MG63 (cell line): ENCODE results near the gene HS3ST4. TPM values are rescaled to one million over a fixed set of nuclear protein-coding genes. Genes with fewer than 3 reads are reported as not detected.
"Not testable (repeated sequence)": the region's sequence is repeated elsewhere in the genome, so short reads cannot be mapped to it uniquely, and the experiment has no call there.

ENCODE experiments used
- DNase-seq: peaks from one replicate; pipeline ENCODE4 v3.0.0-alpha.2; 2020
- H3K27me3 ChIP-seq: fragments of 250-450 bp; sonication (Bioruptor Pico); 2 replicates; pipeline ENCODE4 v1.5.1; 2020; ENCODE audit warnings: mild to moderate bottlenecking, moderate library complexity
- H3K36me3 ChIP-seq: fragments of 250-450 bp; sonication (Bioruptor Pico); 2 replicates; pipeline ENCODE4 v1.5.1; 2020; ENCODE audit warnings: mild to moderate bottlenecking, moderate library complexity
- H3K4me3 ChIP-seq: fragments of 250-450 bp; sonication (Bioruptor Pico); 2 replicates; pipeline ENCODE4 v1.5.1; 2020; ENCODE audit warnings: mild to moderate bottlenecking, moderate library complexity
- H3K9me3 ChIP-seq: fragments of 250-450 bp; sonication (Bioruptor Pico); 2 replicates; pipeline ENCODE4 v1.5.1; 2020; ENCODE audit warnings: mild to moderate bottlenecking, moderate library complexity
- total RNA-seq: library from RNA; depleted of rRNA; stranded (reverse); fragments of >200 nt; shearing (Covaris generic); gene quantifications from 2 replicates; pipeline ENCODE4 v1.2.3, GENCODE V29; 2014; ENCODE audit warnings: low replicate concordance

HS3ST4 gene
- total RNA-seq, 1 experiment from 2014 or later: 0.23 TPM

DNA sequence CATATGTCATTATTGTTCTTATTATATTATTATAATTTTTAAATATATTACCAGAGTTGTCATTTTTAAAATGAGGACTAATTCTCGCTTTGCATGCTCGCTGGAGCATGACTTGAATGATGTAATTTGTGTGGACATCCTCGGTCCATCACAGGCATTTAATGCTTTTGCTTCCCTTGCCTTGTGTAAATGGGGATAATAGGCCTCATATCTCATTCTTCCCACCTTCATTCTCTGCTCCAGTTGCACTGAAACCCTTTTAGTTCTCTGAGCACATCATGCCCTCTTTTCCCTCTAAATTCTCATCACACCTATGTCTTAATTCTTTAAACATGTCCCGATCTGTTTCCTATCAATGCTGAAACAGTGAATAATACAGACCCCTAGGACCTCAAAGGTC lies 285.4 kb downstream of the HS3ST4 start:
- H3K4me3 ChIP-seq: no peak overlapping the region
- no peaks in the 10 kb centered on the region for H3K36me3 ChIP-seq
- no peaks in the 10 kb centered on the region for H3K9me3 ChIP-seq
- no peak for DNase-seq
- no peaks in the 10 kb centered on the region for H3K27me3 ChIP-seq

DNA sequence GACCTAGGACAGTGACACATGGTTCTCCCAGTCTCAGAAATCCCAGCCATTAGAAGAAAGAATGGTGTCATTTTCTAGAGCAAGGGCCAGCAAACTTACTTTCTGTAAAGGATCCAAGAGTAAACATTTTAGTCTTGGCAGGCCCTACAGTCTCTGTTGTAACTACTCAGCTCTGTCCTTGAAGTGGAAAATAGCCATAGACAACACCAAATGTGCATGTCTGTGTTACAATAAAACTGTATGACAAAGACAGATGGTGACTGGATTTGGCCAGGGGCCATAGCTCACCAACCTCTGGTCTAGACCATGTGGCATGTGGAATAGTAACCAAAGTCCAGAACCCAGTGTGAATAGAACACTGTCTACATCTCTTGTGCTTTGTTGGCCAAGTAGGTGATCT lies 286.5 kb downstream of the HS3ST4 start:
- H3K36me3 ChIP-seq: no peaks in the 10 kb centered on the region
- no peaks in the 10 kb centered on the region for H3K9me3 ChIP-seq

DNA sequence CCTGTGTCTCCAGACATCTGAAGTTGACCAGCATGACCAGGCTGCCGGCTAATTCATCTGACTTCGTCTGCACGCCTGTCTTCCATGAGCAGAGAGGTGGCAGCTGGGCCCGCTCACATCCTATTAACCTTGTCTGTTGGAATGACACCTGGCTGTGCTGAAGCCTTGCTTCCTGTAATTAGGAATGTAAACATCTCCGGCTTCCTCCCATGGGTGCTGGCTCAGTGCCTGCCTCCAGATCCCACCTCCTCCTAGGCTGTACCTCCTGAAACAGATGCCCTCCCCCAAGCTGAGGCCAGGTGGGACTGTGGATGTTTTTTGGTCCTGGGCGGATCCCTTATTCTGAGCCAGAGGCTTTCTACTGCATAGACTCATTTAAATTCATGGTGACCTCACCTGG lies 296.3 kb downstream of the HS3ST4 start:
- no peaks in the 10 kb centered on the region for H3K27me3 ChIP-seq
- no peaks in the 10 kb centered on the region for H3K36me3 ChIP-seq
- DNase-seq: no peak
- H3K4me3 ChIP-seq: no peak overlapping the region
- H3K9me3 ChIP-seq: no peaks in the 10 kb centered on the region

More for the DNA sequence above, 286.5 kb downstream of the HS3ST4 start:
- Histone ChIP-seq H3K4me3 (no peak overlapping the region), H3K27me3 (no peaks in the 10 kb centered on the region)
- no peak for DNase-seq

DNA sequence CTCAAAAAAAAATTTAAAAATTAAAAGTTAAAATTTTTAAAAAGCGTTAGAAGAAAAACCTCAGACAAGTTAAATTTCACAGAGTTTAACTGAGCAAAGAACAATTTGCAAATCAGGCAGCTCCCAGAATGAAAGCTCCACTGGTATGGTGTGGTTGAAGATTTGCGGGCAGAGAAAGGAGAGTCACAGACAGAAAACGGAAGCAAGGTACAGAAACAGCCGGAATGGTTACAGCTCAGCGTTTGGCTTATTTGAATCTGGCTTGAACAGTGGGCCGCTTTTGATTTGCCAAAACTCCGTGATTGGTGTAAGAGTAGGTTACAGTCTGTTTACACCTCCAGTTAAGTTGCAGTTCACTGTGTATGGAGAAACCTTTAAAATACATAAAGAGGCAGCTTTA lies 297.1 kb downstream of the HS3ST4 start:
- Histone ChIP-seq H3K4me3 (no peak overlapping the region), H3K36me3 (no peaks in the 10 kb centered on the region), H3K9me3 (no peaks in the 10 kb centered on the region), H3K27me3 (no peaks in the 10 kb centered on the region)
- no peak for DNase-seq

DNA sequence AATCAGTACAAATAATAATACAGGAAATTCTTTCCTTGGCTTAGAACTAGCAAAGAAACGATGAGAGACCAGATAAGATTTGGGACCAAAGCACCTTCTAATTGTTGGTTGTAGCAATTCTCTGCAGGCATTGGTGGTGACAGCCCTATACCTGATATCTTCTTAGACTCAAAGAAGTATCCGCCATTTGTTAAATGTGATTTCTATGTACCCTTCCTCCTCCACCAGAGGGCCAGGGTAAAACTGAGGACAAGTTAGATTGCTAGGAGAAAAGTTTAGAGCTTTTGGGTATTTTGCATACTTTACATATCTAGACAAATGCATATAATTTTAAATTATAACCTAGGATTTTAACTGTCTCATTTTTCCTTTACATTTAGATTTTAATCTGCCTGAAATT lies 304.3 kb downstream of the HS3ST4 start:
- Histone ChIP-seq H3K36me3 (no peaks in the 10 kb centered on the region), H3K4me3 (no peak overlapping the region), H3K27me3 (no peaks in the 10 kb centered on the region), H3K9me3 (no peaks in the 10 kb centered on the region)
- no peak for DNase-seq

DNA sequence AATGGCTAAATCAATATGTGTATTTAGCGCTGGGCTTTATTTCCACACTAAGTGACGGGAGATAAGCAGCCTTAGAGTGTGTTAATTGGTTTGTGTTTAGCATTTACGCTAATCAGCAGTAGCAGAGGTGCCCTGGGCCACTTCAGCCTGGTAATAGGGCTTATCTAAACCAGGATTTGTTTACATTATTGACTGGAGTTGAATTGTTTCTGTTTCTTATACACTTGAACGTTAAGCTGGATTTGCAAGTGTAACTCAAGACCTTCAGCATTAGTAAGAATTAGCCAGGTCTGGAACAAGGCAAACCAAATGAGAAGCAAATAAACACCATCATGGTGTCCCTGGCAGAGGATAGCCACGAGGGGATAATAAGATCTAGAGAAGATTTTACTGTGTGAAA lies 313.6 kb downstream of the HS3ST4 start:
- Histone ChIP-seq H3K4me3 (no peak overlapping the region), H3K27me3 (no peaks in the 10 kb centered on the region), H3K36me3 (no peaks in the 10 kb centered on the region), H3K9me3 (no peaks in the 10 kb centered on the region; the same call in 1 of the 2 replicates)
- no peak for DNase-seq

DNA sequence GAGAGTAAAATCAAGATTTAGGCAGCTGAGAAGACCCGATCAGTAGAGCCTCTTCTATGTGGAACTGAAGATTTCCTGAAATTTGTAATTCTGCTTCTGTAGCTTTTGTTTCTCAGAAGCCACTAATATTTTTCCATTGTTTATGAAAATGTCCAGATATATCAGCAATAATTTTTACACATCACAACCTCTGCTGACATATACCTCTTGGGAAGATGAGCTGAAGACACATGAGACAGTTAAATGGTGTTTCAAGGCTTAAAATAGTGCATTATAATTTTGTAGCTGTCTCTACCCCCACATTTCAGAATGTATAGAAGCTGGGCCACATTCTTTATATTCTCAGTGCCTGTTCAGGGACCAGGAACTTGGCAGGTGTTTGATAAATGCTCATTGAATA lies 320.6 kb downstream of the HS3ST4 start:
- Histone ChIP-seq H3K4me3 (no peak overlapping the region), H3K27me3 (no peaks in the 10 kb centered on the region), H3K9me3 (no peaks in the 10 kb centered on the region; the same call in 1 of the 2 replicates), H3K36me3 (no peaks in the 10 kb centered on the region)
- no peak for DNase-seq

DNA sequence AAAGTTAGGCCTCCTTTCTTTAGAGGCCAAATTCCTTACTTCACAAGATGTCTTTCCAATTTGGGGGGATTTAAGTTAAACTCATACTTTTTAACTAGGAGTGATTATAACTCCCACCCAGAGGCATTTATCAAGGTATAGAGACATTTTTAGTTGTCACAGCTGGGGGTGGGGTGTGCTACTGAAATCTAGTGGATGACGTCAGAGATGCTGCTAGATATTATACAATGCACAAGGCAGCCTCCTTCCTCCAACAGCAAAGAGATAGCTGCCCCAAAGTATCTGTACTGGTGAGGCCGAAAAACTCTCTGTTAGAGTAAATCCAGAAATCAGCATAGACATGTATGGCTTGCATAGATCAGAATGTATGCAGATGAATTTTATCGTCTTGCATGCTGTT lies 324.0 kb downstream of the HS3ST4 start:
- Histone ChIP-seq H3K9me3 (no peaks in the 10 kb centered on the region; the same call in 1 of the 2 replicates), H3K27me3 (no peaks in the 10 kb centered on the region), H3K4me3 (no peak overlapping the region), H3K36me3 (no peaks in the 10 kb centered on the region)
- DNase-seq: no peak

DNA sequence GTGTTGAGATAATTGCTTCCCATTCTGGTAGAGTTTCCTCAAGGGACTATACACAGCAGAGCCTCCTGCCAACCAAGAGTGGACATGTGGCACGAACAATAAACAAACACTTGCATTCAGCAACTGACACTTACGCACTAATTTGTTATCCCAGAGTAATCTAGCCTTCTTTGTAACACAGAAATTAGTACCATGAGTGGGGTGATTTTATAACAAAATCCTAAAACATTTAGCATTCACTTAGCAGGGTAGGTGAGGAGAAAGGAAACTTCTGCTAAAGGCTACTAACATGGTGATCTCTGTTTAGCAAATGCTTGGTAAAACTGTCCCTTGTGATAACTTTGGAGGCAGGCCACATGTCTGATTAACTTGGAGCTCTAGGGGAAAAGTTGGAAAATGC lies 325.2 kb downstream of the HS3ST4 start:
- no peak for DNase-seq
- no peaks in the 10 kb centered on the region; the same call in 1 of the 2 replicates for H3K9me3 ChIP-seq
- H3K4me3 ChIP-seq: no peak overlapping the region
- no peaks in the 10 kb centered on the region for H3K36me3 ChIP-seq
- H3K27me3 ChIP-seq: no peaks in the 10 kb centered on the region

DNA sequence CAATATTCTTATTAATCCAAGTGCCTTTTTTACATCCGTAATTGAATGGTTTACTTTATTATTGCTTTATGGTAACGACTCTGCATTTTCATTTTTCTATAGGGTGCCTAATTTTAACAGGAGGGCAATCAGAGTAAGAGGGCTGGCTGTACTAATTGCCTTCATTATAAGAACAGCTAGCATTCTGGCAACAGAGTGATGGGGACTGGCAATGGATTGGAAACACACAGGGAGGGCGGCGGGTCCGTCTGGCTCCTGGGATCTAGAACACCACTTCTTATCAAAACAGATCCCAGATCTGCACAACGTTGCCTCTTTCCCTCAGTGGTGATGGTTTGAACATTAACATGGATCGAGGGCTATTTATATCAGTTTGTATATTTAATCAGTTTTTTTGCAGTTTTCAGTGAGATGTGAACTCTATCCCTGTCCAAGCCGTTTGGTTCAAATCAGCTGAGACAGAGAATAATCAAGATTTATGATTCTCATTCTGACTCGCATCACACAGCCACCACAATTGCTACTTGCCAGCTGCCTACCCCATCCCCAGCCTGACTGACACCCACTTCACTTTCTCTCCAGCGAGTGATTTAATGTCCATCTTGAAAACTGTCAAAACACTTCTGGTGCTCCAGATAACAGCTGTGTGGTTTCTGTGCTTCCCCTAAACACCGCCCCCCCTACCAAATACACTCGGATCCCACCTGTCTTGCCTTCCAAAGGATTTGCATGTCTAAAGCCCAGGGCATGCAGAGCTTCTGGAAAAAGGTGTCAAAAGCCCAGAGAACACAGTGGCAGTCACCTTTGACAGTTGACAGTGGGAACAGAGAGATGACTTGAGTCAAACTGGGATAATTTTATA lies 327.9 kb downstream of the HS3ST4 start:
- Histone ChIP-seq H3K9me3 (no peaks in the 10 kb centered on the region; the same call in 1 of the 2 replicates), H3K27me3 (no peaks in the 10 kb centered on the region), H3K36me3 (no peaks in the 10 kb centered on the region), H3K4me3 (no peak overlapping the region)
- DNase-seq: no peak

DNA sequence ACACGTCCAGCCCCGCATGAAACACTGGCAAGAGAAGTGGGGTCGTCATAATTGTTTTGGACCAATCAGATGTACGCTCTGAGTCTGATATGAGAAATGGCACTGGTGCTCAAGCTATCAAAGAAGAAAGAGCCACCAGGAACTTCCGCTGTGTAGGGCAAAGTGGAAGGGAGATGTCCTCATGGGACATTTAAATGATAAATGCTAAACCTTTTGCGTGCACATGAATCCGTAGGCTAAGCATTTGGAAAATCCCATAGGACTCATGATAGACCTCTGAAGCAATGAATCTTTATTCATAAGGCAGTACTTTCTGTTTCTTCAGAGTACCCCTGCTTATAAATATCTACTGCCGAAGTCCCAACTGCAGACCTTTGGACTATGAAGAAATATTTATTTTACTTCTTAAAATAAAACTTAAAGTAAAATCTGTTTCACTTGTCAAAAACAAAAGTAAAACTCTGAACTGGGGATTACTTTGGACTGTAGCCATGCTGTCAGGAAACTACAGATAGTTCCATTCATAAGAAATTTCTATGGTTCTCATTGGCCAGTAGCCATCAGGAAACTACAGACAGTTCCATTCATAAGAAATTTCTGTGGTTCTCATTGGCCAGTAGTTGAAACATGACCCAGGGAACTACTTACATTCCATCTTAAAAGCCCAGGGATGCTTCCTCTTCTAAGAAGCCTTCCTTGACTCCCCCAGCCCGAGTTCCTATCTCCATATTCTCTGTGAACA lies 335.1 kb downstream of the HS3ST4 start:
- DNase-seq: no peak
- Histone ChIP-seq H3K27me3 (no peaks in the 10 kb centered on the region), H3K9me3 (no peaks in the 10 kb centered on the region), H3K4me3 (no peak overlapping the region), H3K36me3 (no peaks in the 10 kb centered on the region)

DNA sequence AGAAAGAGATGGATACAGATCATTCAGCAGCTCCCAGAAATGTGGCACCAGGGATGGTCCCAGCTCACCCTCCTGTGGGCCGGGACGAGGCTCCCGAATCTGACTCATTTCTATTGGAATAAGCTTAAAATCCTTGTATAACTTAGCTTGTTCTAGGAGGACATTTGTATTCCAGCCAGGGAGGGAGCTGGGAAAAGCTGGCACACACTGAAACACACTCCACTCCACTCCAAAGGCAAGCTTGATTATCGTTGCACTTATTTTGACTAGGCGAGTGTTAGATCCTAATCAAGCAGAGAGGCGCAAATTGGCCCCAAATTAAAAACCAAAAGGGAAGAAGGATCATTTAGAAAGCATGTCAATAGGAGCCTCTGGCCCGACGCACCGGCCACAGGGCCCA lies 339.5 kb downstream of the HS3ST4 start:
- Histone ChIP-seq H3K36me3 (no peaks in the 10 kb centered on the region), H3K4me3 (no peak overlapping the region), H3K9me3 (no peaks in the 10 kb centered on the region), H3K27me3 (no peaks in the 10 kb centered on the region)
- no peak for DNase-seq

DNA sequence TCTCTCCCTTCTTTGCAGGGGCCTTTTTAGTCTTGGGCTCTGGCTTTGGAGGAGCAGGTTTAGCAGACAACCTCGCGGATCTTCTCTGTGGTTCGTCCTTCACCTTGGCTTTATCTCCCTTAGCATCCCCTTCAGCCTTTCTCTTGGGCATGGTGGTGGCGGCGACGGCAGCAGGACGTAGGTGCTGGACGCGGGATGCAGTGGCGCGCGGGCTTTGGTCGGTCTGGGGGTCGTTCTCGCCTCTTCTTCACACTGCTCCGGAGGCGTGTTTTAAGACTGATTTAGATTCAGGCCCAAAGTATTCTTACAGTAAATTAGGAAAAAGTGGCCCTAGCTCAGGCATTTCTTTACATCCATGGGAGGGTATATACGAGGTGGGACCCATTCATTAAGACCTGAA lies 340.9 kb downstream of the HS3ST4 start:
- not testable (repeated sequence) for DNase-seq, H3K27me3 ChIP-seq

DNA sequence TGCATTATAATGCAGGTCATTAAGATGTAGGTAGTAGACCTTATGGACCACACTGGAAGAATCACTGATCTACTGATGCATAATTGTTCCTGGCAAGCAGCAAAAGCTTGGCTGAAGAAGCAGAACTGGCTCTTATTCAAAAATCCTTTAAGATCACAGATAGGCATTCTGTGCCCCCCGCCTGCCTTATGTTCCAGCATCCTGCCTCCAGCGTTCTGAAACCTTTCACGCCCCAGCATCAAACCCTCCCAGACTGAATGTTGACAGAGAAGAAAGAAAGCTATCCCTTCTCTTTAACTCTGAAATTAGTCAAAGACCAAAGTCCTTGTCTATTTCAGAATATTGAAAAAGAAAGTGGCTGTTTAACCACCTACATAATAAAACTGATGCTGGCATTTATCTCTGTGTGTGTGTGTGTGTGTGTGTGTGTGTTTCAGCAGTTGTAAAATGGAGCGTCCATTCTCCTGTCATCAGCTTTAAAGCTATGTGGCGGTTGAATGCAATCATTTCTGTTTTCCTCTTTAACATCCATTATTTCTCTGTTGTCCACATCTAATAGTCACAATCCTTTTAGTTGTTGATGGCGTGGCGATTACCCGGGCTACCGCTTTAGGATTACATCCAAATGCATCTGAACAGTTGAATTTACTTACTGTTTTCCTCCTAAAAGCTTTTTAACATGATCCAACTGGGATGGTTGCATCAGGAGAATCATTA lies 350.4 kb downstream of the HS3ST4 start:
- DNase-seq: no peak
- H3K9me3 ChIP-seq: no peaks in the 10 kb centered on the region
- H3K4me3 ChIP-seq: no peak overlapping the region
- no peaks in the 10 kb centered on the region for H3K36me3 ChIP-seq
- H3K27me3 ChIP-seq: peaks cover 5% of the 10 kb centered on the region; the same call in 1 of the 2 replicates

More for the DNA sequence above, 340.9 kb downstream of the HS3ST4 start:
- H3K4me3 ChIP-seq, H3K36me3 ChIP-seq, H3K9me3 ChIP-seq: not testable (repeated sequence)

DNA sequence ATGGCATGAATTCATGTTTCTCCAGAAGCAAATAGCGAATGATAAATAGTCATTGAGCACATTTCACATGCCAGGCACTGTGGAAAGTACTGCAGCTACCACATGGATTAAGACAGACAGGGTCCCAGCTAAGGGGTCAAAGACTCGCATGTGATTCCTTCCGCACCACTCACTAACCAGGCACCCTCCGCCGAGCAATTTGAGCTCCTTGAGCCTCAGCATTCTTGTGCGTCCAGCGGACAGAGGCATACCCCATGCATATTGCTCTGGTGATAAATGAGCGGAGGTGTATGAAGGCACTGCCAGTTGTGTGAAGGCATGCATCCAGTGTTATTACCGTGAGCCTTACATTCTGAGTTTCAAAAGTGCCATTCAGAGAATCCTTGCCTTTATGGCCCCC lies 358.7 kb downstream of the HS3ST4 start:
- no peaks in the 10 kb centered on the region for H3K27me3 ChIP-seq
- no peaks in the 10 kb centered on the region for H3K36me3 ChIP-seq
- no peak for DNase-seq

DNA sequence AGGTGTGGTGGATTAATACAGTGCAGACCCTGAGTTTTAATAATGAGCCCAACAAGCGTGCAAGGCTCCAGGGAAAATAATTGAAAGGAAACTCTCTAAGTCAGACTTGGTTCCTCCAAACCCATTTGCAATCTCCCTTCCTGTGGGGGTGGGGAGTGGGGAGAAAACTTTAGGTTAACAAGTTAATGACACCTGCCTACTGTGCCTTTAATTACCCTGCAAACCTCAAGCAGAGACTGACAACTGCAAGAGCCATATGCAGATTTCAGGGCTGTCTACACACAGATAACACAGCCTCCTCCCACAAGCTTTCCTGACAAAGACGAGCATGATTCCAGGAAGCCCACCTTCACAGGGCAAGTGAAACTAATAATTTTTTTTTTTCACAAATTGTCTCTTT lies 359.3 kb downstream of the HS3ST4 start:
- DNase-seq: no peak

More for the DNA sequence above, 358.7 kb downstream of the HS3ST4 start:
- Histone ChIP-seq H3K4me3 (no peak overlapping the region), H3K9me3 (no peaks in the 10 kb centered on the region)

DNA sequence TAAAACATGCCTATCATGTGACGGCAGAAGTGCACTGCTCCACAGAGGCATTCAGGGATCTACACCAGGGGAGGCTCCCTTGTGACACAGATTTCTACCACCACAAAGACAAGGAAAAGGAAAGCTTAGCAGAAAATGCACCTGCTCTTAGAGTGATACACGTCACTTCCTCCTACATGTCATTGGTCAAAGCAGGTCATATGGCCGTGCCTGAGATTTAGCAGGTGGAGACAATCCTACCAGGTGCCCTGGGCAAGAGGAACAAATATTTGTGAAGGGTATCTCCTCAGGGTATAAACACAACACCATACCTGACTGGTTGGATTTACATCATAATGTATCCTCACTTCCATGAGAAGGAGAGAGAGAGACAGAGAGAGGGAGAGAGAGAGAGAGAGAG lies 362.1 kb downstream of the HS3ST4 start:
- H3K36me3 ChIP-seq: no peaks in the 10 kb centered on the region
- no peaks in the 10 kb centered on the region for H3K27me3 ChIP-seq
- H3K9me3 ChIP-seq: no peaks in the 10 kb centered on the region
- H3K4me3 ChIP-seq: no peak overlapping the region
- DNase-seq: no peak

More for the DNA sequence above, 359.3 kb downstream of the HS3ST4 start:
- Histone ChIP-seq H3K36me3 (no peaks in the 10 kb centered on the region), H3K27me3 (no peaks in the 10 kb centered on the region), H3K4me3 (no peak overlapping the region), H3K9me3 (no peaks in the 10 kb centered on the region)
